GM12872 (cell line): ENCODE results near the gene ZDHHC14.

Experiments used
- TF ChIP-seq, protein P1 (sequence below): IDR thresholded peaks from 3 replicates; pipeline ENCODE4 v1.5.1; 2011; ENCODE audit warnings: low read depth, mild to moderate bottlenecking, low read length, moderate library complexity; ENCODE audit not compliant: insufficient read depth

ZDHHC14 gene

DNA sequence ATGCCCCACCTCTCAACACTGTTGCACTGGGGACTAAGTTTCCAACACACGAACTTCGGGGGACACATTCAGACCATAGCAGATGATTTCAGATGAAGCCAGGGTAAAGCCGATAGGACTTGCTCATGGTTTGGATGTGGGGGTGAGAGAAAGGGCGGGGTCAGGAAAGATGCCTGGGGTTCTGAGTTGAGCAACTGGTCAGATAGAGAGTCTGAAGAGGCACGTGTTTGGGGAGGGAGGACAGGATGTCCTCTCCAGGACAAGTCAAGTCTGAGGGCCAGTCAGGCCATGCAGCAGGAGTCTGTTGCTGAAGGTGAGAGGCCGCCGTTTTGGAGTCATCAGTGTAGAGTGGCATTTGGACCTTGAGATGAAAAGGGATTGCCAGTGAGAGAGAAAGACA is 244.1 kb downstream of the ZDHHC14 start:
- TF ChIP-seq, protein P1, sequence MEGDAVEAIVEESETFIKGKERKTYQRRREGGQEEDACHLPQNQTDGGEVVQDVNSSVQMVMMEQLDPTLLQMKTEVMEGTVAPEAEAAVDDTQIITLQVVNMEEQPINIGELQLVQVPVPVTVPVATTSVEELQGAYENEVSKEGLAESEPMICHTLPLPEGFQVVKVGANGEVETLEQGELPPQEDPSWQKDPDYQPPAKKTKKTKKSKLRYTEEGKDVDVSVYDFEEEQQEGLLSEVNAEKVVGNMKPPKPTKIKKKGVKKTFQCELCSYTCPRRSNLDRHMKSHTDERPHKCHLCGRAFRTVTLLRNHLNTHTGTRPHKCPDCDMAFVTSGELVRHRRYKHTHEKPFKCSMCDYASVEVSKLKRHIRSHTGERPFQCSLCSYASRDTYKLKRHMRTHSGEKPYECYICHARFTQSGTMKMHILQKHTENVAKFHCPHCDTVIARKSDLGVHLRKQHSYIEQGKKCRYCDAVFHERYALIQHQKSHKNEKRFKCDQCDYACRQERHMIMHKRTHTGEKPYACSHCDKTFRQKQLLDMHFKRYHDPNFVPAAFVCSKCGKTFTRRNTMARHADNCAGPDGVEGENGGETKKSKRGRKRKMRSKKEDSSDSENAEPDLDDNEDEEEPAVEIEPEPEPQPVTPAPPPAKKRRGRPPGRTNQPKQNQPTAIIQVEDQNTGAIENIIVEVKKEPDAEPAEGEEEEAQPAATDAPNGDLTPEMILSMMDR: no peak

DNA sequence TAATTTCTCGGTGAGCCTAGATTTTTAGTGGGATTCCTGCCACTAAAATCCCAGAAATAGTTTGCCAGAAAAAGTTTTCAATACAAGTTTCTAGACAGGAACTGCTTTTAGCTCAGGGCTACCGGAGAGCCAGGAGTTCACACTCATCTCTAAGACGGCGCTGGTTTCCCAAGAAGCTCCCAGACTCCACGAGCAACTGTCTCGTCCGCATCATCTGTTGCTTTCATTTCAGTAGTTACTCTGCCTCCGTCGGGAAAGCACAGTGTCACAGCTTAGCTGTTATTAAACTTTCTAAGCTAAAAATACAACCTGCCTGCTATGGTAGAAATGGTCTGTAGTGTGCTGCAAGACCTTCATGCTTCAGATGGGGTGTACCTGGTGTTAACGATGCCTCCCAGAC is 244.8 kb downstream of the ZDHHC14 start:
- TF ChIP-seq, protein P1: no peak

DNA sequence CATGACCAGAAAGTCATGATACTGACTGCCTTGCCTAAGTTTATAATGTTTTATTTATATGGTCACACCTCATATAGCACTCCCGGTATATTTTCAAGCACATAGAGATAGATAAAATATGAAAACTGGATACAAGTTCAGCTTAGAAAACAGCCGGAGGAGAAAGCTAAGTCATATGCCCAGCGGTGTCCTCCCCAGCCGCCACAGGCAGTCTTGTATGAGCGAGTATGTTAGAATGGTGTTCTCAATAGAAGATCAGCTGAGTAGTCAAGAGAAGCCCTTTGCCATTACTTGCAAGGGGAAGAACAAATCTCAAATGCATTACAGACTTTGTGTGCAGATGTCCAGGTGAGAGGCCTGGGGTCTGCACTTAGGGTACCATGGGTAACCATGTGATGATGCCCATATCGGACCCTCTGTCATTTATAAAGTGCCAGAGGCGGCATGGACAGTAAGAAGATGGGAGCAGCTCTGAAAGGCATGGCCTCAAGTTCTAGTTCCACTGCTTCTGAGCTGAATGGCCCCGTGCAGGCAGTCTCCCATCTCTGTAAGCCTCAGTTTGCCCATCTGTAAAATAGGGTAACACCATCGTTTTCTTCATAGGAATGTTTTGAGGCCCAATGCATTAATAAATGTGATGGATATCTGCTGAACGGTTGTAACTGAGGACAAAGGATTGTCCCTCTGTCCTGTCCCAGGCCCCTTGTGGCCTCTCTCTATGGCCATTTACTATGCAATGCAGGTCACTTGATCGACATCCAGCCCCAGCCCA is 246.4 kb downstream of the ZDHHC14 start:
- TF ChIP-seq, protein P1: no peak

DNA sequence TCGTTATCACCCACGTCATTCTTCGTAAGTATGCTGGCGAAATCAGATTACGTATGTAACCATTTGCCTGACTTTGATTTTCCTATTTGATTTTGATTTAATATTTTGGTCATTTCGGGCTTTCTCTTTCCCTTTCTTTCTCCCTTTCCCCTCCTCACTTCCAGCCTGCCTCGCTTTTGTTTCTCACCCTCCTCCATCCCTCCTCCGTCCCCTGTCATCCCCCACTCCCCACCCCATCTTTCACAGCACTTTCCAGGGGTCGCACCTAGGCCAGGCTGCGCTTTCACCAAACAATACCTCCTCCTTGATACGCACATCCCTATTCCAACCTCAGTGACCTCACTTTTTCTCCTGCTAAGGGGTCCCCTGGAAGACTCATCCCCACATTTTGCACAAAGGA is 247.5 kb downstream of the ZDHHC14 start:
- TF ChIP-seq, protein P1: no peak

DNA sequence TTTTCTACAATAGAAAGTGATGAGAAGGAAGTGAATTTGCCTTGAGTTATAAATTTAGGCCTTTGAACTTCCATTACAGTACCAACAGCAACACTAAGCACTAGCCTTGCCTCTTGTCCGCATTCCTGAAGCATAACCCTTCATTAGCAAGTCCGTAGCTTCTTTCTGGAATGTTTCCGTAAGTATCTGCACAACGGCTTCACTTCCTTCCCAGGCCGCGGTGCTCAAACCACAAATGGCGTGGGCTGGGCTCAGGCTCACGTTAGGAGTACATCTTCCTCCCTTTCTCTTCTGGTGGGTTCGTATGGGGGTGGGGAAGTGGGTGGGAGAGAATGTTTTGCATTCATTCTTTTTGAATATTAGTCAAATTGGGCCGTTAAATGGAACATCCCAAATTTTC is 248.2 kb downstream of the ZDHHC14 start:
- TF ChIP-seq, protein P1: no peak

DNA sequence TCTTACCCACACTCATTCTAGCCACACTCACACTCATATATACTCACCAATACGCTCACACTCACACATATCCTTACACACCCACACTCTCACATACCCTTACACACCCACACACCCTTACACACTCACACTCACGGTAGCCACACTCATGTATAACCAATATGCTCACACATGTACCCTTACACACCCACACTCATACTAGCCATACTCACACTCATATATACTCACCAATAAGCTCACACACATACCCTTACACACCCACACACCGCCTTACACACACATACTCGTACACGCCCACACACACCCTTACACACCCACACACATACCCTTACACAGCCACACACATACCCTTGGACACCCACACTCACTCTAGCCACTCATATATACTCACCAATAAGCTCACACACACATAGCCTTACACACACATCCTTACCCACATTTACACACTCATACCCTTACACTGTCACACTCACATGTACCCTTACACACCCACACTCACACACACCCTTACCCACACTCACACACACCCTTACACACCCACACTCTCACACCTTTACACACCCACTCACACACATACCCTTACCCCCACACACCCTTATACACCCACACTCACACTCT is 249.6 kb downstream of the ZDHHC14 start:
- TF ChIP-seq, protein P1: no peak

DNA sequence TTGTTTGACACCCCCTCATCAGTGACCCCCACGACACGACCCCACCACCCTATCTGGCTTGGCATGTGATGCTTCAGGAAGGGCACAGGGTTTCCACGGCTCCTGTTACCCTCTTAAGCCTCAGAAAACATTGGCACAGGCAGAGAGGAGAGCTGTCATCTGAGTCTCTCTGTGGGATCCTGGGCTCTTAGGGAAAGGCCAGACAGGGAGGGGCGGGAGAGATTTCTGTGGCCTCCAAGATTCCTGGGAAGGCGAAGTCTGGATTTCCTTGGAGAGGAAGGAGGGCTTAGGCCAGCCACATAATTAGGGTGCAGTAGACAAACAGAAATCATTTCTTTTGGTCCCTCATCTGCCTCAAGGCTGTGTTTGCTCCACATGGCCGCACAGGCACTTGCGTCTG is 250.4 kb downstream of the ZDHHC14 start:
- TF ChIP-seq, protein P1: no peak
